Mesenchymal stem cell (in vitro differentiated cells and primary cell): Measurements from ENCODE around the gene MUC12.

Source experiments
- DNase-seq: peaks from one replicate; pipeline ENCODE4 v3.0.0-alpha.2; 2013
- H2AFZ ChIP-seq: one replicate; pipeline ENCODE4 v1.6.1; 2013; ENCODE audit warnings: low read depth, mild to moderate bottlenecking, control low read depth, inconsistent platforms, low read length, moderate library complexity
- H2AK5ac ChIP-seq: 2 replicates; pipeline ENCODE4 v1.6.1; 2013; ENCODE audit warnings: low read length, moderate library complexity, mild to moderate bottlenecking, inconsistent platforms; ENCODE audit not compliant: severe bottlenecking
- H2BK120ac ChIP-seq: one replicate; pipeline ENCODE4 v1.6.1; 2013; ENCODE audit warnings: low read depth, mild to moderate bottlenecking, inconsistent platforms, low read length, moderate library complexity
- H2BK12ac ChIP-seq, 2 experiments: one replicate each; pipeline ENCODE4 v1.6.1; 2013; ENCODE audit warnings: inconsistent platforms in 2 of 2, low read length in 2 of 2, mild to moderate bottlenecking in 2 of 2, moderate library complexity in 2 of 2, control low read depth in 1 of 2
- H2BK15ac ChIP-seq: one replicate; pipeline ENCODE4 v1.6.1; 2013; ENCODE audit warnings: mild to moderate bottlenecking, low read depth, inconsistent platforms; ENCODE audit not compliant: poor library complexity, severe bottlenecking
- H2BK5ac ChIP-seq: 2 replicates; pipeline ENCODE4 v1.6.1; 2013; ENCODE audit warnings: low read depth, mild to moderate bottlenecking, low read length, control low read depth, inconsistent platforms; ENCODE audit not compliant: poor library complexity, severe bottlenecking
- H3K14ac ChIP-seq, 2 experiments: one replicate each; pipeline ENCODE4 v1.6.1; 2013; ENCODE audit warnings: inconsistent platforms in 2 of 2, low read length in 2 of 2, control low read depth in 1 of 2, mild to moderate bottlenecking in 1 of 2, moderate library complexity in 1 of 2
- H3K18ac ChIP-seq, 2 experiments: one replicate each; pipeline ENCODE4 v1.6.1; 2013; ENCODE audit warnings: inconsistent platforms in 2 of 2, low read length in 2 of 2, control low read depth in 1 of 2, low read depth in 1 of 2, mild to moderate bottlenecking in 1 of 2
- H3K23ac ChIP-seq, 2 experiments: one replicate each; pipeline ENCODE4 v1.6.1; 2013; ENCODE audit warnings: inconsistent platforms in 2 of 2, low read length in 2 of 2, mild to moderate bottlenecking in 2 of 2, moderate library complexity in 2 of 2, control low read depth in 1 of 2
- H3K27ac ChIP-seq: 2 replicates; pipeline ENCODE4 v1.5.1; 2013; ENCODE audit warnings: mild to moderate bottlenecking, moderate library complexity, low read length, control low read depth, inconsistent platforms; ENCODE audit not compliant: poor library complexity, severe bottlenecking
- H3K27me3 ChIP-seq, 2 experiments: 2 replicates each; pipeline versions ENCODE4 v1.6.1 to v1.7.0; 2013; ENCODE audit warnings: low read length in 2 of 2, mild to moderate bottlenecking in 2 of 2, moderate library complexity in 2 of 2, control low read depth in 1 of 2, inconsistent platforms in 1 of 2; ENCODE audit not compliant: control insufficient read depth in 1 of 2, insufficient read depth in 1 of 2
- H3K36me3 ChIP-seq, 2 experiments: 2 replicates each; pipeline versions ENCODE4 v1.6.1 to v1.7.0; 2013; ENCODE audit warnings: low read length in 2 of 2, control low read depth in 1 of 2, inconsistent platforms in 1 of 2, low read depth in 1 of 2, mild to moderate bottlenecking in 1 of 2; ENCODE audit not compliant: insufficient read depth in 2 of 2, control insufficient read depth in 1 of 2
- H3K4ac ChIP-seq, 2 experiments: one replicate each; pipeline ENCODE4 v1.6.1; 2013; ENCODE audit warnings: inconsistent platforms in 2 of 2, low read length in 2 of 2, mild to moderate bottlenecking in 2 of 2, moderate library complexity in 2 of 2, control low read depth in 1 of 2, low read depth in 1 of 2
- H3K4me1 ChIP-seq: 2 replicates; pipeline ENCODE4 v1.6.1; 2013; ENCODE audit warnings: low read depth, low read length, control low read depth; ENCODE audit not compliant: control insufficient read depth, insufficient read depth
- H3K4me2 ChIP-seq: 2 replicates; pipeline ENCODE4 v1.6.1; 2013; ENCODE audit warnings: low read length, mild to moderate bottlenecking, inconsistent platforms; ENCODE audit not compliant: poor library complexity, severe bottlenecking
- H3K4me3 ChIP-seq, 2 experiments: 2 replicates each; pipeline versions ENCODE4 v1.5.1 to v1.7.0; 2013; ENCODE audit warnings: low read length in 2 of 2, mild to moderate bottlenecking in 2 of 2, control low read depth in 1 of 2, low read depth in 1 of 2; ENCODE audit not compliant: insufficient read depth in 1 of 2
- H3K79me1 ChIP-seq: replicated peaks from 2 replicates; pipeline ENCODE4 v1.6.1; 2013; ENCODE audit warnings: mild to moderate bottlenecking, control low read depth, low read length, inconsistent platforms; ENCODE audit not compliant: poor library complexity, severe bottlenecking
- H3K9ac ChIP-seq: 2 replicates; pipeline ENCODE4 v1.7.0; 2013; ENCODE audit warnings: mild to moderate bottlenecking, low read length, moderate library complexity
- H3K9me3 ChIP-seq: 2 replicates; pipeline ENCODE4 v1.7.0; 2013; ENCODE audit warnings: mild to moderate bottlenecking, low read length; ENCODE audit not compliant: control insufficient read depth
- H4K8ac ChIP-seq: one replicate; pipeline ENCODE4 v1.6.1; 2013; ENCODE audit warnings: inconsistent platforms, mild to moderate bottlenecking, low read length, moderate library complexity
- H4K91ac ChIP-seq: one replicate; pipeline ENCODE4 v1.6.1; 2013; ENCODE audit warnings: mild to moderate bottlenecking, low read length, inconsistent platforms
- WGBS: methylation state at CpG from one replicate; pipeline ENCODE4 v1.1.7; 2013; ENCODE audit warnings: mixed read lengths; 5-methylcytosine and 5-hydroxymethylcytosine counted together

Gene MUC12

GRCh38 chr7:100946766-100947365 is 22.5 kb upstream of the MUC12 start:
- Histone ChIP-seq H3K4me3 (no peak overlapping the region), H4K91ac (no peak overlapping the region), H3K9me3 (peaks cover 2% of the 10 kb centered on the region), H3K79me1 (no peaks in the 10 kb centered on the region), H3K27ac (no peak overlapping the region), H3K4ac (no peak overlapping the region), H4K8ac (no peak overlapping the region), H2AK5ac (no peak overlapping the region), H3K14ac (no peak overlapping the region), H2BK15ac (no peak overlapping the region), H3K4me1 (peaks cover 4% of the 10 kb centered on the region), H2BK5ac (no peak overlapping the region), H3K36me3 (no peaks in the 10 kb centered on the region), H3K27me3 (peaks cover 30 to 57% of the 10 kb centered on the region in 2 experiments), H3K9ac (no peak overlapping the region), H2BK120ac (no peak overlapping the region), H2AFZ (no peak overlapping the region), H3K23ac (no peak overlapping the region), H3K18ac (no peak overlapping the region), H2BK12ac (no peak overlapping the region), H3K4me2 (no peak overlapping the region)
- WGBS: 88% methylated on average over 9 of the region's 11 CpGs
- no peak for DNase-seq

DNA sequence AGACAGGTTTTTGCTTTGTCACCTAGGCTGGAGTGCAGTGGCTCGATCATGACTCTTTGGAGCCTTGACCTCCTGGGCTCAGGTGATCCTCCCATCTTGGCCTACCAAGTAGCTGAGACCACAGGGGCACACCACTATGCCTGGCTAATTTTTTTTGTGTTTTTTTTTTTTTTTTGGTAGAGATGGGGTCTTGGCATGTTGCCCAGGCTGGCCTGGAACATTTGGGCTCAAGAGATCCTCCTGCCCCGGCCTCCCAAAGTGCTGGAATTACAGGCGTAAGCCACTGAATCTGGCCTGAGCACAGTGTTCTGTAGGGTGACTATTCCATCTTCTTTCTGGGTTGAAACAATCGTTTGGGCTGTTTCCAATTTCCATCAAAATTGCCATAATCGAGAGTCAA is 21.6 kb upstream of the MUC12 start:
- peaks cover 2% of the 10 kb centered on the region for H3K9me3 ChIP-seq
- H3K4ac ChIP-seq: no peak overlapping the region
- no peak overlapping the region for H3K23ac ChIP-seq
- no peak overlapping the region for H2BK12ac ChIP-seq
- peaks cover 4% of the 10 kb centered on the region for H3K4me1 ChIP-seq
- no peak overlapping the region for H3K18ac ChIP-seq
- no peak overlapping the region for H2BK15ac ChIP-seq
- H3K4me3 ChIP-seq: no peak overlapping the region
- no peak overlapping the region for H3K27ac ChIP-seq
- no peak overlapping the region for H2AK5ac ChIP-seq
- H3K27me3 ChIP-seq: peaks cover 39 to 66% of the 10 kb centered on the region in 2 experiments
- no peak overlapping the region for H2AFZ ChIP-seq
- no peak overlapping the region for H4K91ac ChIP-seq
- H2BK120ac ChIP-seq: no peak overlapping the region
- H3K4me2 ChIP-seq: no peak overlapping the region
- no peak overlapping the region for H2BK5ac ChIP-seq
- DNase-seq: no peak
- H3K79me1 ChIP-seq: no peaks in the 10 kb centered on the region
- H3K9ac ChIP-seq: no peak overlapping the region
- no peaks in the 10 kb centered on the region for H3K36me3 ChIP-seq
- WGBS: 91% methylated on average over 3 of the region's 5 CpGs
- H4K8ac ChIP-seq: no peak overlapping the region
- no peak overlapping the region for H3K14ac ChIP-seq

- DNase-seq: no peak
- no peak within 1 kb of the TSS for H2AFZ ChIP-seq
- no peak within 1 kb of the TSS for H3K23ac ChIP-seq
- H3K79me1 ChIP-seq: no peaks in the 10 kb centered on the region
- no peak within 1 kb of the TSS for H3K9ac ChIP-seq
- no peak within 1 kb of the TSS for H3K27ac ChIP-seq
- H3K4me2 ChIP-seq: no peak within 1 kb of the TSS
- no peak within 1 kb of the TSS for H2BK15ac ChIP-seq
- no peak within 1 kb of the TSS for H4K8ac ChIP-seq
- no peak within 1 kb of the TSS for H2AK5ac ChIP-seq
- 30% methylated on average over 24 of the region's 24 CpGs for WGBS
- H3K4me3 ChIP-seq: no peak within 1 kb of the TSS
- peaks cover 49 to 74% of the 10 kb centered on the region in 2 experiments for H3K27me3 ChIP-seq
- no peak within 1 kb of the TSS for H4K91ac ChIP-seq
- H2BK12ac ChIP-seq: no peak within 1 kb of the TSS
- H3K36me3 ChIP-seq: no peaks in the 10 kb centered on the region
- H2BK5ac ChIP-seq: no peak within 1 kb of the TSS
- no peak within 1 kb of the TSS for H3K14ac ChIP-seq
- peaks cover 2% of the 10 kb centered on the region for H3K9me3 ChIP-seq
- no peak within 1 kb of the TSS for H3K18ac ChIP-seq
- peaks cover 4% of the 10 kb centered on the region for H3K4me1 ChIP-seq
- no peak within 1 kb of the TSS for H2BK120ac ChIP-seq
- H3K4ac ChIP-seq: no peak within 1 kb of the TSS
These were observed 20.0 kb upstream of the MUC12 start, which contains the start of gene MUC3A for GRCh38 chr7:100949227-100949932. MUC3A (plus strand) TSS chr7:100949534; CDS start chr7:100949625, 91 bp downstream.

- H2BK15ac ChIP-seq: no peak overlapping the region
- 50% methylated on average over 15 of the region's 15 CpGs for WGBS
- no peak overlapping the region for H3K27ac ChIP-seq
These were observed 19.4 kb upstream of the MUC12 start for GRCh38 chr7:100949933-100950443.

More at GRCh38 chr7:100949933-100950443, 19.4 kb upstream of the MUC12 start:
- Histone ChIP-seq H3K4me2 (no peak overlapping the region), H2BK12ac (no peak overlapping the region), H3K14ac (no peak overlapping the region), H2BK5ac (no peak overlapping the region), H3K4me1 (peaks cover 4% of the 10 kb centered on the region), H4K91ac (no peak overlapping the region), H2AK5ac (no peak overlapping the region), H3K18ac (no peak overlapping the region), H3K36me3 (no peaks in the 10 kb centered on the region), H4K8ac (no peak overlapping the region), H3K9ac (no peak overlapping the region), H2BK120ac (no peak overlapping the region), H3K23ac (no peak overlapping the region), H3K79me1 (no peaks in the 10 kb centered on the region), H3K4ac (no peak overlapping the region), H3K9me3 (peaks cover 2% of the 10 kb centered on the region), H3K4me3 (no peak overlapping the region), H2AFZ (no peak overlapping the region), H3K27me3 (peaks cover 49 to 74% of the 10 kb centered on the region in 2 experiments)
- no peak for DNase-seq
